HCT116 (cell line): ENCODE results near the gene RNF152. TPM values are rescaled to one million over a fixed set of nuclear protein-coding genes. Genes with fewer than 3 reads are reported as not detected.

Experiments used
- ATAC-seq: fragments of 200-7000 bp; cut with Tn5 transposase; 2 replicates; pipeline ENCODE4 v1.9.1; 2020; ENCODE audit warnings: mild to moderate bottlenecking, moderate library complexity
- BruUV-seq: library from RNA; stranded (reverse); fragments of 400-500 nt; replicated peaks from 2 replicates; lab custom pipeline; 2021; lab: Mats Ljungman, UMichigan
- CTCF ChIA-PET: fragments of 300-600 bp; sonication (Branson Sonifier 250); formaldehyde crosslinking; loops from one replicate; lab custom pipeline; 2021; ENCODE audit warnings: antibody characterized with exemption; lab: Charles Lee
- POLR2A ChIA-PET: fragments of 300-600, 350-600 bp; sonication (Branson Sonifier 250); formaldehyde crosslinking; loops from one replicate; lab custom pipeline; 2021; ENCODE audit warnings: antibody characterized with exemption; lab: Charles Lee
- RAD21 ChIA-PET, 2 experiments: fragments of 300-600 bp; sonication (Branson Sonifier 250); formaldehyde crosslinking; loops; one replicate each; lab custom pipeline; 2023; ENCODE audit warnings: low total read pairs in 2 of 2; ENCODE audit not compliant: uncharacterized antibody in 2 of 2, unreplicated experiment in 2 of 2, low non-redundant PET in 1 of 2; lab: Charles Lee
- DNase-seq: peaks from one replicate; pipeline ENCODE4 v3.0.0-alpha.2; 2010; ENCODE audit warnings: low read depth, low spot score
- H2AFZ ChIP-seq: fragments of 200-600 bp; shearing (Covaris generic), sonication (generic); 2 replicates; pipeline ENCODE4 v1.6.1; 2017; ENCODE audit warnings: low read depth, mixed run types, mixed read lengths, antibody characterized with exemption, low read length; ENCODE audit not compliant: poor library complexity, severe bottlenecking
- H3K27ac ChIP-seq: 2 replicates; pipeline ENCODE4 v1.5.1; 2012; ENCODE audit warnings: low read depth, low read length
- H3K27me3 ChIP-seq: fragments of 200-600 bp; sonication (generic); 2 replicates; pipeline ENCODE4 v1.6.1; 2016; ENCODE audit warnings: mixed run types, low read length, mixed read lengths; ENCODE audit not compliant: insufficient read depth
- H3K36me3 ChIP-seq, 2 experiments: fragments of 200-500 bp in 1 of 2; fragments of 200-600 bp in 1 of 2; sonication (Bioruptor generic) in 1 of 2; sonication (generic) in 1 of 2; 2 replicates each; pipeline versions ENCODE4 v1.5.1 to v1.6.1; 2014 to 2016; ENCODE audit warnings: low read length in 2 of 2, inconsistent platforms in 1 of 2, mixed read lengths in 1 of 2, mixed run types in 1 of 2; ENCODE audit not compliant: insufficient read depth in 2 of 2, control insufficient read depth in 1 of 2
- H3K4me1 ChIP-seq, 2 experiments: fragments of 200-600 bp in 1 of 2; sonication (generic) in 1 of 2; 2 replicates each; pipeline versions ENCODE4 v1.5.1 to v1.6.1; 2012 to 2017; ENCODE audit warnings: low read length in 2 of 2, inconsistent platforms in 1 of 2, mild to moderate bottlenecking in 1 of 2, mixed read lengths in 1 of 2, mixed run types in 1 of 2, moderate library complexity in 1 of 2; ENCODE audit not compliant: insufficient read depth in 2 of 2, control insufficient read depth in 1 of 2
- H3K4me2 ChIP-seq: fragments of 200-600 bp; sonication (generic); 2 replicates; pipeline ENCODE4 v1.6.1; 2017; ENCODE audit warnings: mixed run types, low read length, mixed read lengths
- H3K4me3 ChIP-seq, 2 experiments: fragments of 200-600 bp in 1 of 2; sonication (generic) in 1 of 2; replicated peaks in 1 of 2; 2 replicates each; pipeline ENCODE4 v1.5.1; 2011 to 2016; ENCODE audit warnings: low read length in 2 of 2, control low read depth in 1 of 2, low read depth in 1 of 2, mild to moderate bottlenecking in 1 of 2, mixed read lengths in 1 of 2, mixed run types in 1 of 2
- H3K79me2 ChIP-seq: fragments of 200-600 bp; sonication (generic); 2 replicates; pipeline ENCODE4 v1.6.1; 2017; ENCODE audit warnings: mild to moderate bottlenecking, mixed run types, low read length, moderate library complexity, mixed read lengths; ENCODE audit not compliant: insufficient read depth
- H3K9ac ChIP-seq: fragments of 200-600 bp; sonication (generic); 2 replicates; pipeline ENCODE4 v1.6.1; 2016; ENCODE audit warnings: low read length, mixed read lengths
- H3K9me2 ChIP-seq: fragments of 200-600 bp; sonication (generic), shearing (Covaris generic); 2 replicates; pipeline ENCODE4 v1.6.1; 2017; ENCODE audit warnings: mixed run types, mild to moderate bottlenecking, moderate library complexity; ENCODE audit not compliant: insufficient read depth
- H3K9me3 ChIP-seq, 2 experiments: fragments of 200-500 bp in 1 of 2; fragments of 200-600 bp in 1 of 2; sonication (Bioruptor generic) in 1 of 2; sonication (generic) in 1 of 2; 2 replicates each; pipeline ENCODE4 v1.6.1; 2014 to 2017; ENCODE audit warnings: low read length in 2 of 2, mixed read lengths in 2 of 2, inconsistent platforms in 1 of 2, low read depth in 1 of 2, mild to moderate bottlenecking in 1 of 2, mixed run types in 1 of 2, moderate library complexity in 1 of 2; ENCODE audit not compliant: control insufficient read depth in 1 of 2, insufficient read depth in 1 of 2
- H4K20me1 ChIP-seq: fragments of 200-600 bp; sonication (generic), shearing (Covaris generic); 2 replicates; pipeline ENCODE4 v1.6.1; 2017; ENCODE audit warnings: mixed run types, mild to moderate bottlenecking, moderate library complexity; ENCODE audit not compliant: insufficient read depth
- ATF3 ChIP-seq: IDR thresholded peaks from 2 replicates; pipeline ENCODE4 v1.6.1; 2012
- CBX3 ChIP-seq: IDR thresholded peaks from 2 replicates; pipeline ENCODE4 v1.6.1; 2012; ENCODE audit warnings: low read depth
- CEBPB ChIP-seq: IDR thresholded peaks from 2 replicates; pipeline ENCODE4 v1.6.1; 2012; ENCODE audit warnings: low read depth
- EGR1 ChIP-seq: IDR thresholded peaks from 2 replicates; pipeline ENCODE4 v1.6.1; 2012; ENCODE audit warnings: low read depth
- ELF1 ChIP-seq: IDR thresholded peaks from 2 replicates; pipeline ENCODE4 v1.6.1; 2012; ENCODE audit warnings: low read depth, borderline replicate concordance
- EZH2phosphoT487 ChIP-seq: fragments of 200-600 bp; IDR thresholded peaks from 2 replicates; pipeline ENCODE4 v1.6.1; 2018; ENCODE audit warnings: antibody characterized with exemption, borderline replicate concordance
- FOSL1 ChIP-seq: IDR thresholded peaks from 2 replicates; pipeline ENCODE4 v1.6.1; 2012; ENCODE audit warnings: low read depth
- JUND ChIP-seq: IDR thresholded peaks from 2 replicates; pipeline ENCODE4 v1.6.1; 2012
- MAX ChIP-seq: IDR thresholded peaks from 2 replicates; pipeline ENCODE4 v1.6.1; 2012
- POLR2A ChIP-seq: IDR thresholded peaks from 2 replicates; pipeline ENCODE4 v1.7.0; 2011; ENCODE audit warnings: borderline replicate concordance; ENCODE audit not compliant: insufficient read depth, insufficient read length; ENCODE audit errors: extremely low read depth
- POLR2AphosphoS5 ChIP-seq: IDR thresholded peaks from 2 replicates; pipeline ENCODE4 v1.6.1; 2011; ENCODE audit warnings: mild to moderate bottlenecking, low read depth, low read length, moderate library complexity
- REST ChIP-seq: IDR thresholded peaks from 2 replicates; pipeline ENCODE4 v1.6.1; 2012; ENCODE audit warnings: low read depth
- SIN3A ChIP-seq: IDR thresholded peaks from 2 replicates; pipeline ENCODE4 v1.6.1; 2012; ENCODE audit warnings: low read depth
- SP1 ChIP-seq: IDR thresholded peaks from 2 replicates; pipeline ENCODE4 v1.6.1; 2012; ENCODE audit warnings: low read depth
- SRF ChIP-seq: IDR thresholded peaks from 2 replicates; pipeline ENCODE4 v1.6.1; 2012; ENCODE audit warnings: low read depth
- TCF7L2 ChIP-seq: IDR thresholded peaks from 2 replicates; pipeline ENCODE4 v1.7.0; 2011; ENCODE audit warnings: borderline replicate concordance, inconsistent platforms; ENCODE audit not compliant: insufficient read depth, insufficient read length; ENCODE audit errors: extremely low read depth
- YY1 ChIP-seq: IDR thresholded peaks from 2 replicates; pipeline ENCODE4 v1.6.1; 2011; ENCODE audit warnings: low read length, low read depth, moderate library complexity, mild to moderate bottlenecking; ENCODE audit not compliant: insufficient replicate concordance; ENCODE audit errors: extremely low read depth
- ZNF274 ChIP-seq: fragments of 200-500 bp; sonication (Bioruptor generic); IDR thresholded peaks from 2 replicates; pipeline ENCODE4 v1.6.1; 2014; ENCODE audit warnings: mild to moderate bottlenecking, low read depth, low read length, inconsistent platforms
- intact Hi-C: fragments of 100-400 bp; cut with micrococcal nuclease; formaldehyde crosslinking; loops from 2 replicates; pipeline ENCODE4 v1.10.0; 2022
- total RNA-seq: library from RNA; stranded (reverse); gene quantifications from one replicate; pipeline ENCODE4 v1.2.1, GENCODE V29; 2021; ENCODE audit not compliant: unreplicated experiment

The RNF152 gene
- total RNA-seq, 1 experiment from 2014 or later = 0.47 TPM

GRCh38 chr18:61898640-61899101, 5.9 kb upstream of the RNF152 start:
- Histone ChIP-seq H3K9ac (no peak overlapping the region), H3K9me3 (no peaks in the 10 kb centered on the region), H3K36me3 (no peaks in the 10 kb centered on the region), H3K79me2 (no peaks in the 10 kb centered on the region), H3K4me3 (no peak overlapping the region), H3K27me3 (0 out of 2 replicates have a peak, but pooled peaks cover 3% of the 10 kb centered on the region), H3K9me2 (no peaks in the 10 kb centered on the region), H3K4me1 (peaks cover 0 to 10% of the 10 kb centered on the region in 2 experiments; a peak in 1 of 4 replicates), H3K27ac (no peak overlapping the region), H3K4me2 (no peak overlapping the region), H4K20me1 (no peaks in the 10 kb centered on the region), H2AFZ (no peak overlapping the region)
- CTCF ChIA-PET = no interaction called here
- BruUV-seq = no TSS peak
- no peak for ATAC-seq
- intact Hi-C loops = no loop called here
- TF ChIP-seq EGR1 (no peak), REST (no peak), POLR2A (no peak), SIN3A (no peak), ZNF274 (no peak), EZH2phosphoT487 (no peak), ATF3 (no peak), MAX (no peak), SRF (no peak), CEBPB (no peak), SP1 (no peak), JUND (no peak), POLR2AphosphoS5 (no peak), FOSL1 (no peak), TCF7L2 (no peak), CBX3 (no peak), YY1 (no peak), ELF1 (no peak)
- DNase-seq = no peak
- RAD21 ChIA-PET = no interaction called here
- POLR2A ChIA-PET = no interaction called here
